Dendritic cell treated with granulocyte-macrophage colony-stimulating factor and Interleukin-4, amounts not matched to agents 40 ng/mL and 50 ng/mL, for 4 days (primary cell): ENCODE data around the gene NBPF11.
A peak's percentile ranks its signal among the peaks of the same experiment; 100 is the strongest.
"Not testable (repeated sequence)": the region's sequence is repeated elsewhere in the genome, so short reads cannot be mapped to it uniquely, and the experiment has no call there.

Experiments
- H3K27ac Mint-ChIP-seq: one replicate; pipeline ENCODE4 v1.8.0; 2022; ENCODE audit warnings: mild to moderate bottlenecking, mixed read lengths
- H3K27me3 Mint-ChIP-seq: one replicate; pipeline ENCODE4 v1.8.0; 2022; ENCODE audit warnings: mild to moderate bottlenecking, mixed read lengths
- H3K36me3 Mint-ChIP-seq: one replicate; pipeline ENCODE4 v1.8.0; 2022; ENCODE audit warnings: low read depth, mixed read lengths
- H3K4me1 Mint-ChIP-seq: one replicate; pipeline ENCODE4 v1.8.0; 2022; ENCODE audit warnings: low read depth, mixed read lengths
- H3K4me3 Mint-ChIP-seq: one replicate; pipeline ENCODE4 v1.8.0; 2022; ENCODE audit warnings: mild to moderate bottlenecking, moderate library complexity, mixed read lengths
- H3K9me3 Mint-ChIP-seq: one replicate; pipeline ENCODE4 v1.8.0; 2022; ENCODE audit warnings: mixed read lengths
- intact Hi-C: fragments of 100-400 bp; cut with micrococcal nuclease; formaldehyde crosslinking; loops from one replicate; pipeline ENCODE4 v1.15.0; 2022

NBPF11 gene

DNA sequence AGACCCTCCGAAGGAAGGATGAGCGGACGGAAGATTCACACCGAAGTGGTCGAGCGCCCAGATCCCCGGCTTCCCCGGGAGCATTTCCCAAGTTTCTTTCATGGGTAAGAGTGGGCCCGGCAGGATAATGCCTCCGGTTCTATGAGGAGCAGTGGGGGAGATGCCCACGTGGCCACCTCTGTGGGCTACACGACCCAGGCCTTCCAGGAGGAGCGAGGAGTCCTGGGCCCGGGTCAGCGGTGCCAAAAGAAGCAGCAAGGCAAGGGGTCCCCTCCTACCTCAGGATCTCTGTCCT lies 7.9 kb upstream of the NBPF11 start:
- H3K36me3 Mint-ChIP-seq, result no peaks in the 10 kb centered on the region
- H3K9me3 Mint-ChIP-seq, result no peaks in the 10 kb centered on the region
- peaks cover 11% of the 10 kb centered on the region for H3K4me1 Mint-ChIP-seq
- no peak overlapping the region for H3K27ac Mint-ChIP-seq
- no peak overlapping the region for H3K4me3 Mint-ChIP-seq
- peaks cover 42% of the 10 kb centered on the region for H3K27me3 Mint-ChIP-seq
- intact Hi-C loops, result no loop called here

DNA sequence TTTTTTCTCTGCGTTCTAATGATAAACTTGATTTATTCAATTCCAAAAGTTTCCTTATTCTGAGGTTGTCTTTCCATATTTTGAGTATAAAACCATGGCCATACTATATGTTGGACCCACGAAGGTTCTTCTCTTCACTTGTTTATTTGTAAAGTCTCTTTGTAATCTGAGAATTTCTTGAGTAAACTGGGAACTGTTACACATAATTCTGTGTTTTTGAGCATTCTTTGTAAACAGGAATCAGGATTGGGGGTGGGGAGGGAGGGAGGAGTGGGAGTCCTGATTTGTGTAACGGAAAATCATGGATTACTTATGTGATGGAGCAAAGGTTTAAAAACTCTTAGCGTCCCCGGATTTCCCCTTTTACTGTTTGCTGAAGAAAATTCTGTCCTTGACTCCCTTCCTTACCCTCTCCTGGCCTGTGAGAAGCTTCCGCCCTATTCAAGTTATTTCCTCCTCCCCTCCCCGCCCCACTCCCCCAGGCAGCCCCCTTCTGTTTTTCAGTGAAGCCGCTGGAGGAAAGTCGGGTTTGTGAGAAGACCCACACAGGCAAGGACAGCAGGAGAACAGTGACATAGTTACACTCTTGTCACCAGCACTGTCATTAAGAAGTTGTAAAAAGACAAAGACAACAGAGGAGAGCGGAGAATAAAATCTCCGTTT lies 6.4 kb upstream of the NBPF11 start:
- Mint-ChIP-seq H3K4me3 (no peak overlapping the region), H3K27me3 (peaks cover 42% of the 10 kb centered on the region), H3K36me3 (no peaks in the 10 kb centered on the region), H3K9me3 (no peaks in the 10 kb centered on the region), H3K27ac (no peak overlapping the region), H3K4me1 (peaks cover 11% of the 10 kb centered on the region)
- intact Hi-C loops, result no loop called here

DNA sequence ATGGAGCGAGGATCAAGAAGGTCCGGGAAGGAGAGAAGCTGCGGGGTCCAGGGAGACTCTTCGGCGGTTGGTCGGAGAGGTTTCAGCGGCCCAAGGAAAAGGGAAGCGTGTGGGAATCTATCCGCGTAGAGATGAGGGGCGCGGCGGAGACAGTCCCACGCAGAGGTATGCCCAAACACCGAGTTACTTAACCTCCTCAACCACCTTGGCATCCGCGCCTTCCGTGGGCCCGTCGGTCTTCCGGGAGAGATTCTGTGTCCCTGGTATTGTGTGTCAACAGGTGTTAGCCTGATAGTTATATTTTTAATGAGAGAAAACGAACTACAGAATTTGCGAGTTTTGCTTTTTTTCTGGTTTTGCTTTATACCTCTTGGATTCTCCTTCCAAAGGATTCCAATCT lies 5.7 kb upstream of the NBPF11 start:
- H3K4me3 Mint-ChIP-seq, H3K27ac Mint-ChIP-seq, intact Hi-C loops, H3K9me3 Mint-ChIP-seq, H3K36me3 Mint-ChIP-seq: not testable (repeated sequence)
- H3K4me1 Mint-ChIP-seq, result peaks cover 14% of the 10 kb centered on the region
- H3K27me3 Mint-ChIP-seq, result peaks cover 44% of the 10 kb centered on the region

DNA sequence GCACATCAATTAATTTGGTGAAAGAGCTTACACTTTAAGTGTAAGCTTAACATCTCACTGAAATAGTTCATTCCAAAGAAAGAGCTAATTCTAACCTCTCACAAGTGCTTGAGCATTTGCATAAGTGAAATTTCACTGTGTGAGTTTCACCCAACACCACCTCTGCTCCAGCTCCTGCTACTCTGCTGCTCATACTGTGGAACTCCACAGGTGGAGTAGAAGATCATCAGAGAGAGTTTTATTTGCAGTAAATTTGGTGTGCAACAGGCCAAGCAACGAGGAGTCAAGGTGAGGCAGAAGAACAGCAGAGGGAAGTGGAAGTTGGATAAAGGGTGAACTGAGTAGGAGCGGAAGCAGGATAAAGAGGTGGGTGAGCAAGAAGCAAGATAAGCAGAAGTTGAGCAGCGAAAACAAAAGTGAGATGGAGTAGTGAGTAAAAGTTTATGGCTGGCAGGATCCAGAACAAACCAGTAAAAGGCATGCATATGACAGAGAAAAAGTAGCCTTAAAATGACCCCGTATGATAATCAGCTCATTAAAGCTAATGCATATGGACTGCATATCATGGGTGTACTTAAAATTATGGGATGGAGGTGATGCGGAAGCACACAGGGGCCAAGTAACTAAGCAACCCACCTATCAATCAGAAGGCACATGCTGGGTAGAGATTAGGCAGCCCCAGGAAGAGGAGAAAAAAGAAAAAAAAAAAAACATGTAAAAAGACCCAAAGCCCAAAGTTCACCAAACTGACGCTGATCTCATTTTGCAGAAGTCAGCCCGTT lies 3.6 kb upstream of the NBPF11 start:
- H3K4me1 Mint-ChIP-seq, result peaks cover 17% of the 10 kb centered on the region
- H3K36me3 Mint-ChIP-seq, intact Hi-C loops, H3K9me3 Mint-ChIP-seq, H3K27ac Mint-ChIP-seq: not testable (repeated sequence)
- peak overlapping the region; percentile 61 for H3K4me3 Mint-ChIP-seq
- peaks cover 38% of the 10 kb centered on the region for H3K27me3 Mint-ChIP-seq

DNA sequence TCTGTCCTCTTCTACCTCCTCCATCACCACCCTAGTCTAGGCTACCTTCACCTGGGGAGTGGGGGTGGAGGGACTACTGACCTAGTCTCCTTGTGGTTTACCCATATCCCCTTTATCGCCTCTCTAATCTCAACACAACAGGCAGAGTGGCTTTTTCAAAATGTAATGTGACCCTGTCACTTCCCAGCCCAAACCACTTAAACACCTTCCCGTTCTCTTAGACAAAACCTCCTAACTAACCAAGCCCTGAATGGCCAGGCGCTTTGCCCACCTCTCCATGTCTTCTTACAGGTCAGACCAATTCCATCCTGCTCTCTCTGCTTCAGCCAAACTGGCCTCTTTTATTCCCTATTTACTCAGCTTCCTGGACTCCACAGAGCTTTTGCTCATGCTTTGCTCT lies 714 bp upstream of the NBPF11 start:
- peaks cover 11% of the 10 kb centered on the region for H3K27me3 Mint-ChIP-seq
- H3K9me3 Mint-ChIP-seq, intact Hi-C loops, H3K27ac Mint-ChIP-seq: not testable (repeated sequence)
- H3K4me3 Mint-ChIP-seq, result peak overlapping the region; percentile 61
- peaks cover 16% of the 10 kb centered on the region for H3K36me3 Mint-ChIP-seq
- H3K4me1 Mint-ChIP-seq, result peaks cover 17% of the 10 kb centered on the region

DNA sequence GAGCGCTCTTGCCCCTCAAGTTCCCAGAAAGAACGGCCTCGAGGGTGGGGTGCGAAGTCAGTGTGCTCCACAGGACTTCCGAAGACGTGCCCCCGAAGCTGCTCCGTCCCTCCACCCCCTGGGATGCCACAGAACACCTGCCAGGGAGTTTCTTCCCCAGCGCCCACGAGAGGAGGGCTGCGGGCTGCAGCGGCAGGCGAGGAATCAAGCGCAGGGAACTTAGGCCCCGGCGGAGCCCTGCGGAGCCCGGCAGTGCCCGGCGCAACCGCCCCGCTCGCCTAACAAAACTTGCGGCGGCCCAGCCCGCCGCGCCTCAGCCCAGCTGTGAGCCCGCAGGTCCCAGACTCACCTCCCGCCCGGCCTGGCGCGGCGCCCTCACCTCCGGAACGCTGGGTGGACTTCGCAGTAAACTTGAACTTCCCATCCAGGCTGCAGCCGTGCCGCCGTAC lies 686 bp downstream of the NBPF11 start:
- Mint-ChIP-seq H3K27me3 (peaks cover 11% of the 10 kb centered on the region), H3K4me3 (peak overlapping the region; percentile 95), H3K36me3 (peaks cover 30% of the 10 kb centered on the region), H3K4me1 (peaks cover 17% of the 10 kb centered on the region), H3K27ac (peak overlapping the region; percentile 99)
- H3K9me3 Mint-ChIP-seq, intact Hi-C loops: not testable (repeated sequence)

DNA sequence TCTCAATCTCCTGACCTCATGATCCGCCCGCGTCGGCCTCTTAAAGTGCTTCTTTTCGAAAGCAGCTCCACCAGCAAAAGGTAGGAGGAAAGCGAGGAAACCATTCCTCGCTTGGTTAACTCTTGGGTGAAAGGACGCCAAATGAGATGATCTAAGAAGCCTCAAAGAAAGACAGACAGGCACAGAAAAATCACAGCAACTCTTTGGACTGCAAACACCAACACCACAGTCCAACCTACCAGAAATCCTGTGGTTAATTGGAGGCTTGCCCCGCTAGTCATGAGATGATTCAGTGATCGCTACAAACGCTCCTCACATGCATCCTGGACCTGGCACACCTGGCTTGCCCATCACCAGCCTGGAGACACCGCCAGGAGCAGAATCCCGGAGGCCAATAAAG lies 1.1 kb downstream of the NBPF11 start:
- Mint-ChIP-seq H3K27ac (peak overlapping the region; percentile 99), H3K4me3 (peak overlapping the region; percentile 95), H3K4me1 (peaks cover 12% of the 10 kb centered on the region), H3K36me3 (peaks cover 32% of the 10 kb centered on the region)
- intact Hi-C loops, H3K27me3 Mint-ChIP-seq, H3K9me3 Mint-ChIP-seq: not testable (repeated sequence)

DNA sequence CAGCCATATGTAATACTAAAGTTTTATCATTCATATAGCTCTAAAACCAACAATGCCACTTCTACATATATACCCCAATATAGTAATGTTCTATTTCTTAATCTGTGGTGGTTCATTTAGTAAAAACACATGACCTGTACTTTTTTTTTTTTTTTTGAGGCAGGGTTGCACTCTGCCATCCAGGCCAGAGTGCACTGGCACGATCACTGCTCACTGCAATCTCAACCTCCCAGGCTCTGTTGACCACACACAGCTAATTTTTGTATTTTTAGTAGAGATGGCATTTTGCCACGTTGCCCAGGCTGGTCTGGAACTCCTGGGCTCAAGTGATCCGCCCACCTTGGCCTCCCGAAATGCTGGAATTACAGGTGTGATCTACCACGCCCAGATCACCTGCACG lies 2.1 kb downstream of the NBPF11 start:
- H3K27me3 Mint-ChIP-seq, H3K27ac Mint-ChIP-seq, H3K9me3 Mint-ChIP-seq, H3K4me1 Mint-ChIP-seq, intact Hi-C loops, H3K4me3 Mint-ChIP-seq: not testable (repeated sequence)
- H3K36me3 Mint-ChIP-seq, result peaks cover 37% of the 10 kb centered on the region

DNA sequence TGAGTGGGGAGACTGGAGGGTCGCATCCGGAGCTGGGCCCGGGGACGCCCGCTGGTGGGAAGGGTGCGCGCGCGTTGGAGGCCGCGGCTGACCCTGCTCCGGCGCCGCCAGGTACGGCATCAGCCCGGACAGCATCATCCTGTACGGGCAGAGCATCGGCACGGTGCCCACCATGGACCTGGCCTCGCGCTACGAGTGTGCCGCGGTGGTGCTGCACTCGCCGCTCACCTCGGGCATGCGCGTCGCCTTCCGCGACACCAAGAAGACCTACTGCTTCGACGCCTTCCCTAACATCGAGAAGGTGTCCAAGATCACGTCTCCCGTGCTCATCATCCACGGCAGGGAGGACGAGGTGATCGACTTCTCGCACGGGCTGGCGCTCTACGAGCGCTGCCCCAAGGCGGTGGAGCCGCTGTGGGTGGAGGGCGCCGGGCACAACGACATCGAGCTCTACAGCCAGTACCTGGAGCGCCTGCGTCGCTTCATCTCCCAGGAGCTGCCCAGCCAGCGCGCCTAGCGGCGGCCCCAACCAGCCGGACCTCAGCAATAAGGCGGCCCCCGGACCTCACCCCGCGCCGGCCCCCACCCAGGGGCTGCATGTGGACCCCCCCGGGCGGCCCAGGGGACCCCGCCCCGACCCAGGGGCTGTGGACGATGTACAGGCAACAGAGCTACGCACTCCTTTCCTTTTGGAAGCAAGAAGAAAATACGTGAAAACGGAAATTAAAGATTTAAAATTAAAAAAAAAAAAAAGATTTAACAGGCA lies 2.8 kb downstream of the NBPF11 start:
- H3K27me3 Mint-ChIP-seq, intact Hi-C loops, H3K4me3 Mint-ChIP-seq, H3K9me3 Mint-ChIP-seq, H3K27ac Mint-ChIP-seq, H3K4me1 Mint-ChIP-seq: not testable (repeated sequence)
- H3K36me3 Mint-ChIP-seq, result peaks cover 37% of the 10 kb centered on the region

DNA sequence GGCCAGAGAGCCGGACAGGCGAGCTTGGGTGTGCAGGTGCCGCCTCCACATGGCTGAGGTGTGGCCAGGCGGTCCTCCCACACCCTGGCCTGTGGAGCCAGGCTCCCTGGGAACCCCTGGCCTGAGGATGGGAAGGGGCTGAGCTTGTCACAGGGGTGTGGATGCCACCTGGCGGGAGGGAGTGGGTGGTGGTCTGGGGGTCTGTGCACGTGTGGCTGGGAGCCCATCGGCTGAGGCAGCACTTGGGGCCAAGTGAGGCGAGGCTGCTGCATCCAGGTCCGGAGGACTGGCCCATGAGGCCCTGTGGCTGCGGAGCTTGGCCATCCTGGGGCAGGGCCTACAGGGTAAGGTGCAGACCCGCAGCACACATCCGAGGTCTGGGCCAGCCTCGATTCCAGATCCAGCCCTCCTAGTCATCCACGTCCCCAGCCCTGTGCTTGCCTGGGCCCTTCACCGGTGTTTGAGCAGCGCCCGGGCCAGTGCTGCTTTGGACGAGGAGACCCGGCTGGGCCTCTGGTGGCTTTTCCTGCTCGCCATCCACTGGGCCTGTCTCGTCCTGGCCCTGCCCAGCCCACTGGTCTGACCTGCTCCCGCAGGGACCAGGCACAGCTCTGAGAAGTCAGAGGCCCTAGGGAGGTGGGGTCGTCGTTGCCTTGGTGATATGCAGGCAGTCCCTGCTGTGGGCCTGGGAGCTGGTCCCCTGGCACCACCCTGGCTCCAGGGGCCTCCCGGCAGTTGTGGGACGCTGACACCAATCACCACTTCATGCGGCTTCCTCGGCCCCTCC lies 4.8 kb downstream of the NBPF11 start:
- H3K27ac Mint-ChIP-seq, result not testable (repeated sequence)

DNA sequence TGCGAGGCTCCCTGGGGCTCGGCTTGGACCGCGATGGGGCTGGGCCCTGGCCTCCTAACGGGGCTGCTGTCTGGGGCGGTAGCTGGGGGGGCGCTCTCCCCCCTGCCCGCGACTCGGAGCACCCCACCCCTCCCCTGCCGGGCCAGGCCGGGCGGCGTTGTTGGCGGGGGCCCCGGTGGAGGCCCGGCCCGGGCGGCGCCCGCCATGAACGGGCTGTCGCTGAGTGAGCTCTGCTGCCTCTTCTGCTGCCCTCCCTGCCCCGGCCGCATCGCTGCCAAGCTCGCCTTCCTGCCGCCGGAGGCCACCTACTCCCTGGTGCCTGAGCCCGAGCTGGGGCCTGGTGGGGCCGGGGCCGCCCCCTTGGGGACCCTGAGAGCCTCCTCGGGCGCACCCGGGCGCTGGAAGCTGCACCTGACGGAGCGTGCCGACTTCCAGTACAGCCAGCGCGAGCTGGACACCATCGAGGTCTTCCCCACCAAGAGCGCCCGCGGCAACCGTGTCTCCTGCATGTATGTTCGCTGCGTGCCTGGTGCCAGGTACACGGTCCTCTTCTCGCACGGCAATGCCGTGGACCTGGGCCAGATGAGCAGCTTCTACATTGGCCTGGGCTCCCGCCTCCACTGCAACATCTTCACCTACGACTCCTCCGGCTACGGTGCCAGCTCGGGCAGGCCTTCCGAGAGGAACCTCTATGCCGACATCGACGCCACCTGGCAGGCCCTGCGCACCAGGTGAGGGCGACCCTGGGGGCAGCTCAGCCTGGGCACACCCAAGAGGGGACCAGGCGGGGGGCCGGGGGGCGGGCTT lies 5.7 kb downstream of the NBPF11 start:
- H3K27me3 Mint-ChIP-seq, H3K4me3 Mint-ChIP-seq, H3K9me3 Mint-ChIP-seq, H3K4me1 Mint-ChIP-seq, intact Hi-C loops, H3K27ac Mint-ChIP-seq: not testable (repeated sequence)
- H3K36me3 Mint-ChIP-seq, result peaks cover 51% of the 10 kb centered on the region

More for the DNA sequence above, 4.8 kb downstream of the NBPF11 start:
- H3K4me3 Mint-ChIP-seq, H3K4me1 Mint-ChIP-seq, H3K9me3 Mint-ChIP-seq, H3K27me3 Mint-ChIP-seq, intact Hi-C loops: not testable (repeated sequence)
- peaks cover 49% of the 10 kb centered on the region for H3K36me3 Mint-ChIP-seq

DNA sequence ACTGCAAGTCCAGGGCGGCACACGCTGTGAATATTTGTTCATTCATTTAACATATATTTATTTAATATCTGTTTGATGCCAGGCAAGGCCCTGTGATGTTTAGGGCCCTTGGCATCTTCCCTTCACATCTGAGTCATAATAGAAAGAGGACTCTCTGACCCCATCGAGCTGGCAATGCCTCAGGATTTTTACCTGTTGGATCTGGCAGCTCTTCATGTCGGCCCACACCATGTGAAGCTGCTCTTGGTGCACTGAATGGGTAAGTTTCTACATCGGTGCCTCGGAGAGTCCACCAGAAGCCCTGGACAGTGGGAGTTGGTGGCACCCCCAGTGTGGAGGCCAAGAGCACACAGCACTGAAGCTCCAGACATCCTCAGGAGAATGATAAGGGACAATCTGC lies 8.9 kb downstream of the NBPF11 start:
- H3K9me3 Mint-ChIP-seq, H3K4me3 Mint-ChIP-seq, H3K27me3 Mint-ChIP-seq, intact Hi-C loops, H3K27ac Mint-ChIP-seq, H3K4me1 Mint-ChIP-seq: not testable (repeated sequence)
- H3K36me3 Mint-ChIP-seq, result peaks cover 47% of the 10 kb centered on the region

DNA sequence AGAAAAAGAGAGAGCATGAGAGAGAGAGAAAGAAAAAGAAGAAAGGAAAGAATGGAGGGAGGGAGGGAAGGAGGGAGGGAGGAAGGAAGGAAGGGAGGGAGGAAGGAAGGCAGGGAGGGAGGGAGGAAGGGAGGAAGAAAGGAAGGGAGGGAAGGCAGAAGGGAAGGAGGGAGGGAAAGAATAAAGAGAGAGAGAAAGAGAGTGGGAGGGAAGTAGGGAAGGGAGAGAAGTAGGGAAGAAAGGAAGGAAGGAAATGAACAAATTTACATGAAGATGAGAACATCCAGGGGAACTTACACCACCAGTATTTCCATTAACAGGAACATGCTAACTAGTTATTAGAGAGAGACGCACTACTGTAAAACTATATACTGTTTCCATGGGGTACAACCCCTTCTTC lies 10.1 kb downstream of the NBPF11 start:
- H3K27me3 Mint-ChIP-seq, H3K4me3 Mint-ChIP-seq, H3K9me3 Mint-ChIP-seq, intact Hi-C loops, H3K4me1 Mint-ChIP-seq: not testable (repeated sequence)
- H3K27ac Mint-ChIP-seq, result peak overlapping the region; percentile 6
- peaks cover 40% of the 10 kb centered on the region for H3K36me3 Mint-ChIP-seq
